Epithelial cell of prostate (primary cell): ENCODE measurements around the gene TMEM140.
A peak's percentile ranks its signal among the peaks of the same experiment; 100 is the strongest.

Experiments
- DNase-seq: peaks from one replicate; pipeline ENCODE4 v3.0.0-alpha.2; 2011; ENCODE audit warnings: low read depth, low spot score
- H3K27ac ChIP-seq: fragments of 450-650 bp; 2 replicates; pipeline ENCODE4 v1.5.1; 2017; ENCODE audit warnings: mild to moderate bottlenecking

Gene TMEM140

DNA sequence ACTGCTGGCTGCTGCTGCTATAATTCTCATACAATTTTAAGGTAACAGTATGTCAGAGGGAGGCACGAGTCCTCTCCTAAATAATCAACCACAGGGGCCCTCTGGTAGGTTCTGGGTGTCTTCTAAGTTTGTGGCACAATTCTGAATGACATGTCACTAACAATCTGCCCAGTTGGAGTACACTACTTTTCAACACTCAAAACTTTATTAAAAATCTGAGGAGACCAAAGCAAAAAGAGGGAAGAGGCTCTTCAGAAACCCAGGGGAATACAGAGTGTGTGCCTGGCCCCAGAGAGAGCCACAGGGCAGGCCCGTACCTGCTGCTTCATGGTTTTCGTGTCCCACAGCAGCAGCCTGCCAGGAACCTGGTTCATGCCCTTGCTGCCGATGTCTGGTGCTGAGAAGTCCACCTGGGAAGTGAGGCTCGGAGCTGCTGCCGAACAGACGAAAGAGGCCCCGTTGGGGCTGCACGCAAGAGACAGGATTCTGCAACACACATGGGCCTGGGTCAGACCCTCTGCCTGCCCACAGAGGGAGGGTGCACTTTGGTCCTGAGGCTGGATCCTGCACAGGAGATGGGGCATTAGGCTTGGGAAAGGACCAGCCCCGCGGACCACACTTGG lies 45.2 kb downstream of the TMEM140 start:
- H3K27ac ChIP-seq = peak overlapping the region; percentile 57
- no peak for DNase-seq

DNA sequence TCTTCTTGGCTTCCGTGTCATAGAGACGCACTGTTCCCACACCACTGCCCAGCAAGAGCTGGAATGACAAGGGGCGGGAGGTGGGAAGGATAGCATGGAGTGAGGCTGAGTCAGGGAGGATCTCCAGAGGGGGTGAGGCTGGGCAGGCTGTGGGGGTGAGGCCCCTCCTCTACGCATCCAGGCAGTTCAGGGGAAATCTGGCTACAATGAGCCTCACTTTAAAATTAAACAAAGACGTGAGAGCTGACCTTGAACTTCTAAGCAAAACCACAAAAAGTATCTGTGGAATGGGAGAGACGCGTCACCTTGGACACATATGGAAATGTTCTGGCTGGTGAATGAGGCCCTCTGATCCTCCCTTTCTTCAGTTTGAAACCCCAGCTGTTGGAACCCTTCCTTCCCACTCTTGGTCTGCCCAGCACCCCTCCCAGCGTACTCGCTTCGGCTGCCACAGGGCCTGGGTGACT lies 45.8 kb downstream of the TMEM140 start:
- peak overlapping the region; percentile 57 for H3K27ac ChIP-seq
- no peak for DNase-seq

DNA sequence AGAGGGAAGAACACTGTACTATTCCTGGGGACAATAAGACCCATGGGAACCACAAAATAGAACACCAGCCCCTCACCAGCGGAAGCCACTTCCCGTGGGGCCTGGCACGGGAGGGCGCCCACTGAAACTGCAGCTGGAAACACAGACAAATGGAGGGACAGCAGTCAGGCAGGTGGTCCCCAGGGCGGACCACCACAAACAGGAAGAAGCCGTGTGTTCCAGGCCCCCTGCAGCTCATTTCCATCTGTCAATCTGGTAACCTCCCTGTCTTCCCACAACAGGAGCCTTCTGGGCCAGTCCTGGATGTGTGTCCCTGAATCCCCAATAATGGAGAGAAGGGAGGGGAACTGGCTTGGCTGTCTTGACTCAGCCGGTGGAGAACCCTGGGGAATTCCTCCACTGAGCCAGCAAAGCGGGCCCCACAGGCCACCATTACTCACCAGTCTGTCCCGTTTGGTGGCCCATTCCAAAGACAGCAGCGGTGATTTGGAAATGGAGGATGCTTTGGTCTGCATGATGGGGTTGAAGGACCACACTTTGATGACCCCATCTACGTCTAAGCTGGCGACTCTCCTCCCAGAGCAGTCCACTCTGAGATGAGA lies 46.7 kb downstream of the TMEM140 start:
- DNase-seq = no peak
- peak overlapping the region; percentile 57 for H3K27ac ChIP-seq

DNA sequence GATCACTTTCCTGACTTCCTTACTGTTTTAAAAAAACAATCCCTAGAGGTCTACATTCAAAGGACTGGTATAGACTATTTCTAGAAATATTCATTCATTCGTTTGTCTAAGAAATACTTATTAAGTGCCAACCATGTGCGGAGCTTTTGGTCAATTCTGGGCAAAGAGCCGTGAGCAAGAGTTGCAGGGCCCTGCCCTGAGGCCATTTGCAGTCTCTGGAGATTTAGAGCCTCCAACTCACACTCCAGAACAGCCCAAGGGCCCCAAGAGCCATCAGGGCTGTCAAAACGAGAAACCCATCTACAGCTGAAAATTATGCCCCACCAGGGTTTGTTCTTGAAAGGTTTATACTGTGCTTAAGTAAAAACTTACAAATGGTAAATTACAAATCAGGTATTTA lies 47.3 kb downstream of the TMEM140 start:
- DNase-seq = no peak
- no peak overlapping the region for H3K27ac ChIP-seq

DNA sequence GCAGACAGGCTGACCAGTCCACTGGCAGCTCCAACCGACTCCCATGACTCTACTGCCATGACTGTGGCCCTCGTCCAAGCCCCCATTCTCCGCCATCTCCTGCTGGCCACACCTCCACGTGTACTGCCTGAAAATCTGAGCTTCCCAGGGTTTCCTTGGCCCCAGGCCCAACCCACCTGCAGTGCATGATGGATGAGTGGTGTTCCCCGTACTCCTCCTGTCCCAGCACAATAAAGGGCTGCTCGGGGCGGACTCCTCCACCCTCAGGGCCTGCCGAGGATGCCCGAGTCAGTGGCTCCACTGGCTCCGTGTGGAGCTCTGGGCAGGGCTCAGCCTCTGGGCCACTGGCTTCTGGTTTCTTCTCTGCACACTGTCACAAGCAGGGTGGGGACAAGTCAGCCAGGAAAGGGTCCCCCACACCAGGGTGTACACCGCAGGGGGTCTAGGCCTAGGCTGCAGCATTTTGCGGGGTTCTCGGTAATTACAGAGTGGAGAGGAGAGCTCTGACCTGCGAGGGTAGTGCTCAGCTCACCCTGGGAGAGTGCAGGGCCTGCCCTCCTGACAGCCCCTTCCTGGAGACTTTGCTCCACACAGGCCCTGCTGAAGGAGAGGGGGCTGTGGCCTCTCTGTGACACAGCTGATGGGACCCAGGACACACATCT lies 48.2 kb downstream of the TMEM140 start:
- no peak overlapping the region for H3K27ac ChIP-seq
- DNase-seq = no peak

DNA sequence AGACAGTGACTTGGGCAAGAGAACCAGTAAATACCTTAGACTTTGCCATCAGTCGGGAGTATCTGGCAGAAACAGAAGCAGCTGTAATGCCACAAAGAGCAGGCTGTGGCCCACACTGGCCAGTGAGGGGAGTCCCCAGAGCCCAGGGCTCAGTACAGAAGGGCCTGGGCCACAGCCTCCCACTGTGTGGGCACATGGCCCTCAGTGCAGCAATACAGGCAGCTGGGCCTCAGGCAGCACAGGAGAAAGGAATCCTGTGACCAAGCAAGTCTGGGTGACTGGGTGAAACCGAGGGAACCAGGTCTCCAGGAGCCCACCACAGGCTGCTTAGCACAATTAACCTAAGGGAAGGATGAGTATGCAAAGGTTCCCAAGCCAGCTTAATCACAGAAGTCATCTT lies 49.5 kb downstream of the TMEM140 start:
- no peak for DNase-seq
- no peak overlapping the region for H3K27ac ChIP-seq

DNA sequence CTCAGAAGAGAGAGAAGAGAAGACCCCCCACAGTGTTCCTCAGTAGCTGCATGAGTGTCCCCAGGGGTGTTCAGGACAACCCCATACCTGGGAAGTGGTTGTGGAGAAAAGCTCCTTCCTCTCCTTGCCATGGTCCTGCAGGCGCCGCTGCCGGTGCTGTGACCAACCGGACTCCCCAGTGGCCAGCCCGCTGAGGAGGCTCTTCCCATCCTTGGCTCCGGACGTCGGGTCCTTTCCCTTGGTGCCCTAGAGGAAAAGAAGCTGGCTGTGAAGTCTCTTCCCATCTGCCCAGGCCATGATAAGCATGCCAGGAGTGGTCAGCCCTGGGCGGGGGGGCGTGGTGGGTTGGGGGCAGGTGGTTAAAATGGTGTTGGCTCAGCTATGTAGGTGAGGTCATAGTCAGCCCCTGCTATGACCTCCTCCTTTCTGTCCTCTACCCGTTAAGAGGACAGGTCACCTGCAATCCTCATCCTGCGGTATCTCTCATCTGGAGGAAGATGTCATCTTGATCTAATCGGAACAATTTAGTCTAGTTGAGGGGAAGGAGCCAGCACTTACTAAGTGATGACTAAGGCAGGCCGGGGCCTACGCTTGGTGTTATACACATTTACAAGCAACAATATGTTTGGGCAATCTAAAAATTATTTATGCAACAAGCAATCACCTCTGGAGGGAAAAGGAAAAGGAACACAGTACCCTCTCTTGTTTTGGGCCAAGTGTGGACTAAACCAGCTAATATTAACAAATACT lies 50.2 kb downstream of the TMEM140 start:
- no peak for DNase-seq

DNA sequence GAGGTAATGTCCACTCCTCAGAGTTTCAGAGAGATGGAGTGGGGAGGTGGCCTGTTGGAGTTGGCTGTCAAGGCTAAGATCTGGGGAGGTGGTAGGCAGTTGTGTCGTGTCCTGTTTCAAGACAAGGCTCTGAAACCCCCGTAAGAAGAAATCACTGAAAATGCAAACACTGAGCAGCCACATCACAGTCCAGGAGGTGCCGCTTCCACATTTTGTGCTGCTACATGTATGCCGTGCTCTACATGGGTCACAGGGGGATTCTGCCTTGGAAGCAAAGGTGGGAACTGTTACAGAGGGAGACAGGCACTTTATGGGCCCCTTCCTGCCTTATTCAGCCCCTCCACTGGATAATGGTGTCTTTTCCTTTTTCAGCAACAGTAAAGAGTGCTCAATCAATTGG lies 51.6 kb downstream of the TMEM140 start:
- no peak overlapping the region for H3K27ac ChIP-seq
- no peak for DNase-seq

More for the DNA sequence above, 50.2 kb downstream of the TMEM140 start:
- no peak overlapping the region for H3K27ac ChIP-seq

DNA sequence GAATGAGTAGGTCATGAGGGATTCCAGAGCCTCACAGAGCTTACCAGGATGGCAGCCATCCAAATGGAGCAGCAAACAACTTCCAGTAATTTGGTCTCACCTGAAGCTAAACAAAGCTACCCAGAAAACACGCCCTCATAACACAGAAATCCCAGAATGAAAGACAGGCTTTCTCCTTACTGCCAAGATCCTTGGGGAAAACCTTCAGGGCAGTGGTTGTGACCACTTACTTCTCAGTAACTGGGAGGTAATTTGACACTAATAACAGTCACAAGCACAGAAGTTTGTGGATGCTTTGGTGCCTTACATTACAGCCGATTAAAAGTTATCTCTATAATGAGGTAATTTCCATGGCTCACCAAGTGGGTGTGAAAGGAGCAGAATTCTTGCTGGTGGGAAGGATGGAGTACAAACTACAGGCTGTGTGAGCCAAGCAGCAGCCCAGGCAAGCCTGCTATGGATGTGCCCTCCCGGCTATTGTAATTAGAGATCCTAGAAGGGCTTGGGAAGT lies 53.0 kb downstream of the TMEM140 start:
- no peak for DNase-seq
- no peak overlapping the region for H3K27ac ChIP-seq

DNA sequence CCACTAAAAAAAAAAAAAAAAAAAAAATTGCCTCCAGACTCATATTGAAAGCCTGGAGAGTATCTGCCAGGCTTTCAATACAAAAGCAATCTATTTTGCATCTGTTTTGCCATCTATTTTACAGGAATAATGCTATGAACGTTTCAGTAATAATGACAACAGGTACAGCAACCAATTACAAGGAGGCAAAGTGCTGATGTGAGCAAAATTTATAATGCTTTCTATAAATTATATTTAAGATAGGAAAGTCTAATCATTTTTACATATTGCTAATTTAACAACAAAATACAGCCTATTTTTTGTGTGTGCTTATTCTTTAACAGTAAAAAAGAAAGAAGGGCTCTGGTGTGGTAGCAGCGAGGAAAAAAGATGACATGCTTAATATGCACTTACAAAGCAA lies 53.5 kb downstream of the TMEM140 start:
- no peak overlapping the region for H3K27ac ChIP-seq
- no peak for DNase-seq

DNA sequence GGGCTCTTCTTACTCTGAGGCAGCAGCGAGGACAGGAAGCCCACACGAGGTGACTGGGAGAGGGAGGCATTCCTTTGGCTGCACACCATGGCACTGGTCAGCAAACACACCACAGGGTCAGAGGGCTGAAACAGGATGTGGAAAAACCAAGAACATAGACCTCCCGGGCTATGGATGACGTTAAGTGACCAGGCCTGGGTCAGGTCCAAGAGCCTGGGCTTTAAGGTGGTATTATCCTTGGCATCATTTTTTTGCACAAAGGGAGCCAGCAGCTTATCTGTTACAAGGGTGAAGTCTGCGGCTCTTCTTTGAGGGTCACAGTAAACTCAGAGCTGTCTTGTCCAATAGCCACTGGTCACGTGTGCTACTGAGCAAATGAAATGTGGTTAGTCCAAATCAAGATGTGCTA lies 56.5 kb downstream of the TMEM140 start:
- DNase-seq = no peak
- peak overlapping the region; percentile 68 for H3K27ac ChIP-seq

DNA sequence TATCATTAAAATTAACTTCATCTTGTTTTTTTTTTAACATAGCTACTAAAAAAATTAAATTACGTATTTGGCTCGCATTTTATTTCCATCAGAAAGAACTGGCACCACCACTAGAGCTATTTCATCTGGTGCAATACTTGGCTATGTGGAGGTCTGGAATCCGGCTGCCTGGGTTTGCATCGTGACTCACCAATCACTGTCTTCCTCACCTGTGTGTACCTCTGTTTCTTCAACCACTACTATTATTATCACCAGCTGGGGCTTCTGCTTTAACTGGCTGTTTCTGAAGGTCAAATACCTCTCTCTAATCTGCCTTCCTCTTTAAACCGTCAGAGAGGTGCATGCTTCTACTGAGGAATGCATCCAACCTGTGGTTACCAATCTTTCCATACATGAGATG lies 57.0 kb downstream of the TMEM140 start:
- DNase-seq = peak; percentile 41
- peak overlapping the region; percentile 68 for H3K27ac ChIP-seq

DNA sequence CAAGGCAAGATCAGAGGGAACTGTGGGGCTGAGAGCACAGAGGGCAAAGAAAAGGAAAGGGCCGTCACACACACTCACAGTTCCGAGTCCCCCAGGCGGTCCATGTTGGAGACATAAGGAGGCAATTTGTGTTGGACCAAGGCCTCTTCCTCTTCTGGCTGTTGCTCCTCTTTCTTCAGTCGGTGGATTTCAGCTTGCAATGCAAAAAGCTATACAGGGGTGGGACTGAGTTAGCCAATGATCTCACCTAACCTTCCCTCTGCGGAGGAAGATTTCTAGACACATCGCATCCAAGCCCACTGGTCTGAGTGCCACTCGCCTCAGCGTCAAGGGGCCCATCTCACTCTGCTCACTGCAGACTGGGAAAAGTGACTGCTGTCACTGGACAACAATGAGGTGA lies 58.0 kb downstream of the TMEM140 start:
- peak overlapping the region; percentile 68 for H3K27ac ChIP-seq
- DNase-seq = no peak

DNA sequence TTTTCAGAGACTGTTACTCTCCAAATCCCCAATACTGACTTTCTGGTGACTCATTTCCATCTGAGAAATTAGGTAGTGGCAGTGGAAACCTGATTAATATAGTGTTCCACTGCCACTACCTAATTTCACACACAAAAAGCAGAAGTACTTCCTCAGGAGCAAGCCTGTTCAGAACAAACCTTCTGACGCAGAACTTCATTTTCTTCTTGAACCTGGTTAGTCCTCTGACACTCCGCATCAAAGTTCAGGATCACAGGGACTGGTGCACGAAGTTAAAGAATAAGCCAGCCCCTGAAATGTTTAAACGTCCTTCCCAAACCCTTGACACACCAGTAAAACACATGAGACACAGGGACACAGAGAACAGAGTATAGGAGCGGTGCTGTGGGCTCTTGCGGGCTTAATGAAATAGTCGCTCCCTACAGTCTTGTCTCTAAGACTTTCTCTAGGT lies 59.1 kb downstream of the TMEM140 start:
- DNase-seq = no peak
- H3K27ac ChIP-seq = no peak overlapping the region

DNA sequence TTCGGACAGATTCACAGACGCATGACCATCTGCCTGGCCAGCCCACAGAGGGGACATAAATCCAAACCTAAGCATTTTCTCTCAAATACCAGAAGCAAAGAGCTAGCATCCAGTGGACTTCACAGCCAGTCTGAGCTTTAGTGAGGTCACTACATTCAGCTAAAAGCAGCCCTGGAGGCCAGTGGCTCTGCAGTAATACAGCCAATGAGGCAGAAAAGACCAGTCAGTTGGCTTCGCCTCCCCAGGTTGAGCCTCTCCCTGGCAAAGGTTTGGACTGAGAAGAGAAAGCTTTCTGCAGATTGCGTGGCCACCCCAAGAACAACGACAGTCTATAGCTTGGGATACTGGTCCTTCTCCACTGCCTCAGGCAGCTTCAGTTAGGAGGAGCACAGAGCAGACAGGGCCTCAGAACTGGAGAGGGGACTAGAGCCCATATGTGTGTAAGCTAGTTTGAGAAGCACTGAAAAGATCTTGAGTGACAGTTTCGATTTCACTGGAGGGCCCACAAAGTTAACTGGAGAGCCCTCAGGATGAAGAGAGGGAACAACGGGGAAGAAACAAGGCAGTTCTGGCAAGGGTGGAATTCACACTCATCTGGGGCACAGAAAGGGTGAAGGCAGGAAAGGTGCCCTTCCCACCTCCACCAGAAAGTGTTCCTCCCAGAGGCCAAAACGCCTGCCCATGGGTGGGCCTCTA lies 59.7 kb downstream of the TMEM140 start:
- no peak for DNase-seq

DNA sequence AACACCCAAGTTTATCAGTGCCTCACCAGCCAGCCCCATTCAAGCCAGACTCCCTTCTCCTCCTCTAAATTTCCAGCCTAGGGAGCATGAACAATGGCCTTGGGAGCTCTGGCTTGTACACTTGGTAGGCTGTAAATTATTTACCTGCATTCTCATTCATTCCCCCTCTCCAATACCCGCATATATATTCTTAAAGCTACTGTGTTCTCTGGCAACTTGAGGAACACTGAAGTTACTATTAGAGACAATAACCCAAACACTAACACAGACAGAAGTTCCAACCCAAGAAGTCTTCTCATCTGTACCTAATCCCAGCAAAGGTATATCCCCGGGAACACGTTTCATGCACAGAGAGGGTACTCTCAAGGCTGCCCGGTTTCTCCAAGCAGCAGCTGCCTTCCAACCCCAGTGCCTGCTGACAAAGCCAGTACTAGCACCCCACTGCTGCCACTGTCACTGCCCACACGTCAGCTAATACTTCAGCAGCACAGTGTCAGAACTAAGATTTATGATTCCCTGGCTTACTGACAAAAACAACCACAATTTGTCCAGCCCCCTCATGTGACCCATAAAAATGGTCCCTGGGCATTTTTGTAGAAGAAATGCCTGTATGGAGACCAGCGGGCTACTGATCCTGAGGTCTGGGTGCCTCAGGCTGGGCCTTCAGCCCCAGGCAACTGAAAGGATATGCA lies 60.4 kb downstream of the TMEM140 start:
- no peak overlapping the region for H3K27ac ChIP-seq
- DNase-seq = no peak

More for the DNA sequence above, 59.7 kb downstream of the TMEM140 start:
- H3K27ac ChIP-seq = no peak overlapping the region

DNA sequence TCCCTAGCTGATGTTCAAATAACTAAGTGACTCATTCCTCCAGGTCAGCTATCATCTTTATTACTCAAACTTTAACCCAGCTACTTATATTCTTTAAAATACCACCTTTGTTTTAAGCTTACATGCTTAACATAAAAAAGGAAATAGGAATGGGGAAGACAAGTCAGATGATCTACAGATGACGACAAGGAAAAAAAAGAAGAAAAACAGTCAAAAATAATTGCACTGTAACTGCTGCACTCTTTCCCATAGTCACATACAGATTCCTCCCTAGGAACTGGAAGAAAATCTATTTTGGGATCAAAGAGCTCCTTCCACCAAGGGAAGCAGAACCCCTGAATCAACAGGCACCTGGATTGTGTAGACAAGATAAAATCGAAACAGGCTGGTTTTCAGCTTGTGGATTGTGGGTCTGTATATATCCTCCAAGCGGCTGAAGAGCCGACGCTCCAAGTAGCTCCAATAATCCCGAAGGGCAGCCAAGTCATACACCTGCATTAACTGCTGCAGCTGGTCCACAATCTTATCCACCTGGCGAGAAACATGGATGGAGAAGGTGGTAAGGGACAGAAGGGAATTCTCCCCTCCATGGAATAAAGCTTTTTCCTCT lies 61.5 kb downstream of the TMEM140 start:
- DNase-seq = no peak
- H3K27ac ChIP-seq = no peak overlapping the region

DNA sequence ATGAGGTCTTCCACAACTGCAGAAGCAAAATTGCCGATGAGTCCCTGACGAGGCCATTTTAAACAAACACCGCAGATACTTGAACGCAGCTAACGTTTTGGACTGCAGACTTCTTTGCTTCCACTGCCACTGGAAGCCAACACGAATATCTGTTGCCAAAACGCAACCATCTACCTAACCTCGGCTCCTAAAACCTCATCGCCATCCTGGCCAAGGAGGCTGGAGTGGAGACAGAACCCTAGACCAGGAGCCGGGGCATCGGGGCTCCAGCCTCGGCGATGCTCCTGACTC lies 63.0 kb downstream of the TMEM140 start:
- H3K27ac ChIP-seq = peak overlapping the region; percentile 67
- no peak for DNase-seq
